K562 (cell line): ENCODE results near the gene B4GALNT2. TPM values are rescaled to one million over a fixed set of nuclear protein-coding genes. Genes with fewer than 3 reads are reported as not detected.

Source experiments
- BACH1 ChIP-seq: fragments of 200-800 bp; sonication (Bioruptor generic); IDR thresholded peaks from 2 replicates; pipeline ENCODE4 v1.6.1; 2016; ENCODE audit warnings: missing genetic modification characterization, missing compliant biosample characterization
- DMBX1 ChIP-seq: fragments of 250-450 bp; sonication (Bioruptor Pico); IDR thresholded peaks from 2 replicates; pipeline ENCODE4 v1.8.0; 2022; ENCODE audit warnings: inconsistent platforms, mild to moderate bottlenecking, moderate library complexity, borderline replicate concordance
- E2F1 ChIP-seq: sonication (generic); formaldehyde crosslinking; IDR thresholded peaks from 2 replicates; pipeline ENCODE4 v1.8.1; 2023; ENCODE audit warnings: mild to moderate bottlenecking, missing genetic modification reagents, moderate library complexity
- FOSL1 ChIP-seq: fragments of 200-800 bp; sonication (Bioruptor generic); conservative IDR thresholded peaks from 2 replicates; pipeline ENCODE4 v1.6.1; 2016; ENCODE audit warnings: missing genetic modification characterization, missing compliant biosample characterization
- MGA ChIP-seq: fragments of 450-650 bp; IDR thresholded peaks from 2 replicates; pipeline ENCODE4 v1.6.1; 2016; ENCODE audit warnings: mild to moderate bottlenecking, moderate library complexity
- NR2C2 ChIP-seq, 2 experiments: fragments of 200-800 bp in 1 of 2; sonication (Bioruptor generic) in 1 of 2; sonication (generic) in 1 of 2; formaldehyde crosslinking in 1 of 2; IDR thresholded peaks; 2 replicates each; pipeline versions ENCODE4 v1.6.1 to v1.8.0; 2016 to 2022; ENCODE audit warnings: mild to moderate bottlenecking in 1 of 2, missing compliant biosample characterization in 1 of 2, missing genetic modification characterization in 1 of 2, missing genetic modification reagents in 1 of 2
- POLR2AphosphoS2 ChIP-seq: IDR thresholded peaks from 2 replicates; pipeline ENCODE4 v1.6.1; 2012; ENCODE audit warnings: low read length, improper control_type of control experiment
- SMAD4 ChIP-seq: fragments of 250-450 bp; sonication (Bioruptor Pico); conservative IDR thresholded peaks from 2 replicates; pipeline ENCODE4 v1.8.0; 2021; ENCODE audit warnings: inconsistent platforms, mild to moderate bottlenecking, moderate library complexity
- ZNF584 ChIP-seq: fragments of 200-800 bp; sonication (Bioruptor generic); IDR thresholded peaks from 2 replicates; pipeline ENCODE4 v1.6.1; 2016; ENCODE audit warnings: low read depth, mild to moderate bottlenecking, missing genetic modification characterization, missing compliant biosample characterization
- polyA plus RNA-seq, 8 experiments: library from polyadenylated mRNA; depleted of rRNA in 4 of 8; stranded (reverse) in 5 of 8; unstranded in 3 of 8; fragments of >200 nt; fragmentation: Nextera tagmentation in 2 of 8; fragmentation: Illumina TruSeq in 1 of 8; extraction: Ambion mirVana in 2 of 8; extraction: Trizol in 1 of 8; gene quantifications; 2 replicates each; pipeline versions ENCODE4 v1.2.1 to v1.2.3, GENCODE V29; 2011 to 2014; ENCODE audit warnings: inconsistent platforms in 1 of 8, missing spikeins in 1 of 8
- total RNA-seq, 7 experiments: library from RNA; depleted of rRNA in 6 of 7; stranded (reverse); fragments of >200 nt in 6 of 7; fragmentation: Illumina TruSeq in 2 of 7; extraction: Trizol in 2 of 7; gene quantifications; 2 replicates each; pipeline versions ENCODE4 v1.2.1 to v1.2.3, GENCODE V29; 2011 to 2021; ENCODE audit warnings: low replicate concordance in 1 of 7

Gene B4GALNT2
- total and polyA plus RNA-seq, 9 of the 15 experiments (the other 6 are each of a cell fraction or from before 2014, with no cell fraction given), result not detected

- TF ChIP-seq NR2C2 (CRISPR knock-in tag; IDR thresholded peaks at IDR 0.05) (no peak), NR2C2 (tag; IDR thresholded peaks at IDR 0.05) (peak; percentile 30; the same call in 1 of the 2 replicates), MGA (peak; percentile 69), E2F1 (CRISPR knock-in tag) (no peak), FOSL1 (tag) (peak; percentile 40; the same call in 1 of the 2 replicates), SMAD4 (CRISPR knock-in tag) (0 out of 2 replicates have a peak, but pooled peaks have one; percentile 44), ZNF584 (CRISPR knock-in tag) (peak; percentile 60), BACH1 (0 out of 2 replicates have a peak, but pooled peaks have one; percentile 51), POLR2AphosphoS2 (no peak), DMBX1 (CRISPR knock-in tag) (peak; percentile 58; the same call in 1 of the 2 replicates)
Measured at GRCh38 chr17:49111934-49112333, 20.6 kb upstream of the B4GALNT2 start (continued).
